RCC 7860 (cell line): Measurements from ENCODE around the gene SRGAP2C.
"Not testable (repeated sequence)": the region's sequence is repeated elsewhere in the genome, so short reads cannot be mapped to it uniquely, and the experiment has no call there.

Source experiments
- DNase-seq: peaks from one replicate; pipeline ENCODE4 v3.0.0-alpha.2; 2015; ENCODE audit warnings: low spot score
- FAIRE-seq: peaks from 2 replicates; lab custom pipeline; 2012; peaks lifted over from hg19 to GRCh38; lab: Jason Lieb, UNC

The SRGAP2C gene

GRCh38 chr1:121226295-121226904 is 41.6 kb downstream of the SRGAP2C start:
- not testable (repeated sequence) for FAIRE-seq, DNase-seq

DNA sequence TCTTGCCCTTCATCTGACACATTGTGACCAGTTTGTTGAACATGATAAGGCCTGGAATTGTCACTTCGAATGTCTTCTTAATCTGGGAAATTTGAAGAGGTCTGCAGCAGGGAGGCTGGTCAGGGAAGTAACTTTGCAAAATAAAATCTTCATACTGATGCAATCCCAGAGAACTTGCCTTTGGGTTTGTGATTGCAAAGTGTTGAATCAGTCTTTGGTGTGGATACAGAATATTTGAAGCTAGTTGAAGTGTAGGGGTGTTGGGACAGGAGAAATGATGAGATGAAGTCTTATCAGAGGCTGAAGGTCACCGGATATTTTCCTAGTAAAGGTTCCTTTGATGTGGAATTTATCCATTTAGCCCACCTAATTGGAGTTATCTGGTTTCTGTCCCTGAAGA is 42.1 kb downstream of the SRGAP2C start:
- not testable (repeated sequence) for DNase-seq, FAIRE-seq

DNA sequence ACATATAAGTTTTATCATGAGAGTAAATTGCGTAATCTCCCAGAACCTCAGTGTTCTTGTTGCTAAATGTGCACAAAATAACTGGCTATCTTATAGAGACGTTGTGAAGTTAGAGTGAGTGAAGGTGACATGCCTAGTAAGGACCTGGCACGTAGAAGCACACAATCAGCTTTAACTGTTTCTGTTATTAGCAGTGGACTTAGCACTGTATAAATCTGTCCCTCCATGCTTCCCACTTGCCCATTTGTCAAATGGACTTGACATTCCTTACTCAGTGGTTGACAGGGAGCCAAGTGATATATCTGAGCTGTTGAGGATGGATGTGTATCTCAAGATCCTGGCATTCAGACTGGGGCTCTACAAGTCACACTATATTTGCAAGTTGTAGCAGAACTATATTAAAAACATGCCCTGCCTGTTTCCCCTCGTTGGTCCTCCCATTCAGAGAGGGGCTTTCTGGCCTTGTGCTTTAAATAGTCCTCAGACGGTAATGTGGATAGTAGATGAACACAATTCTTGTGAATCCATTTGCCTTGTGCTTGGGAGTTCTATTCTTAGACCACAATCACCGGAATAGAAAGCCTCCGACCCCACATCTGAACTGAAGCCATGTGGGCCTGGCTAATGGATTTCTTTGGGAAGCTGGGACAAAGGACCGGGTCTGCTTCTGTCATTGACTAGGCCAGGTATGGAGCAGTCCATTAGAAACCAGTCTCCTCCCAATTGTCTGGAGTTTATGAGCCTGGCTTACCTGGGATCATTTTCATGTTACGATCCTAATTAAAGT is 43.0 kb downstream of the SRGAP2C start:
- FAIRE-seq, DNase-seq: not testable (repeated sequence)

- not testable (repeated sequence) for DNase-seq, FAIRE-seq
These were observed 45.9 kb downstream of the SRGAP2C start for GRCh38 chr1:121230636-121231035.

GRCh38 chr1:121232445-121233125 is 47.8 kb downstream of the SRGAP2C start:
- peak; percentile 65 for FAIRE-seq
- DNase-seq: not testable (repeated sequence)

- not testable (repeated sequence) for DNase-seq
These were observed 49.5 kb downstream of the SRGAP2C start for GRCh38 chr1:121234090-121234759.

GRCh38 chr1:121238384-121238783 is 53.6 kb downstream of the SRGAP2C start:
- DNase-seq, FAIRE-seq: not testable (repeated sequence)

More at GRCh38 chr1:121234090-121234759, 49.5 kb downstream of the SRGAP2C start:
- not testable (repeated sequence) for FAIRE-seq

DNA sequence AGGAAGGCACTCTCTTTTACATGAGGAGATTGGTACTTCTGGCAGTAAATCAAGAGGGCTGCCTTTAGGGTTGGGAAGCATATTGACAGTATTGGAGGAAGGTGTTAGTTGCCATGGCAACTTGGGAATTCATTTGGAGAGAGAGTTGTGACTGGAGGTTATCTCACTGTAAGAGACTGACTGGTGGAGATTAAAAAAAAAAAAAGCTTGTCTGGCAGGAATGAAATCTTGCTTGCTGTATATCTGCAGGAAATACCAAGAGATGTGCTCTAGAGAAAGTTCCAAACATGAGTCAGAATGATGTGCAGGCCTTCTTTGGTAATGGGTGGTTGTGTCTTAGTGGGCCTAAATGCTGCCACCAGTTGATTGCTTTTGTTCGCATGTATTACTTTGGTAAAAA is 59.1 kb downstream of the SRGAP2C start:
- peak; percentile 65 for FAIRE-seq
- DNase-seq: not testable (repeated sequence)

DNA sequence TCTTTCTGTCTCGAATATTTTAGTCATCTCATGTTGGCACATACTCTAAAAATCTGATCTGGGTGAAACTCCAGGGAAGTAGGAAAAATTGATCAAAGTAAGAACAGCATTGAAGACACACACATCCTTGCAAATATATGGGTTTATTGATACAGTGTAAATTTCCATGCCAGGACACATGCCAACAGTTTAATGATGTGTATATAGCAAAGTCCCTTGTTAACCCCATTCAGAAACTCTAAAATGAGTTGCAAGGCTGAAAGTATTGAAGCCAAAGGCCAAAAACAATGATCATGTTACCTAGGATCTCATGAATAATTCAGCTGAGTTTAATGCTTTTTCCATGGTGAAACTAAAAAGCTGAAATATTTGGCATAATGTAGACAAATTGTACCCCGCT is 61.6 kb downstream of the SRGAP2C start:
- FAIRE-seq, DNase-seq: not testable (repeated sequence)

DNA sequence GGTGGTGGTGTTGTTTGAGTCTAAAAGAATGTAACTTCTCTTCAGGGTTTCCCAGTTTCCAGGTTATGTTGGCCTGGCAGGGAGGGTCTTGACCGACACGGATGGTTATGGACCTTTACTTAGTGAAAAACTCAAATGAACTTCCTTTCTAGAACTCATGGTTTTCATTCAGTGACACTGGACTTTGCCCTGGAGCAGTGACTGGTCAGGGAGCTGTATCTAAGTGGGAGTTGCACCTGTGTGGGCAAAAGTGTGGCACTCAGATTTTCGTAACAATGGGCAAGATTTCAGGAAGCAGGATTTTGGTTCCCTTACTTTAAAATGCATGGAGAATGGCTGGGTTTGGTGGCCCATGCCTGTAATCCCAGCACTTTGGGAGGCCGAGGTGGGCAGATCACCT is 67.9 kb downstream of the SRGAP2C start:
- not testable (repeated sequence) for FAIRE-seq, DNase-seq

- not testable (repeated sequence) for FAIRE-seq, DNase-seq
These were observed 69.8 kb downstream of the SRGAP2C start for GRCh38 chr1:121254618-121255017.

- DNase-seq, FAIRE-seq: not testable (repeated sequence)
These were observed 72.9 kb downstream of the SRGAP2C start for GRCh38 chr1:121257632-121258031.

- FAIRE-seq, DNase-seq: not testable (repeated sequence)
These were observed 73.4 kb downstream of the SRGAP2C start for GRCh38 chr1:121258134-121258533.

GRCh38 chr1:121260205-121260604 is 75.4 kb downstream of the SRGAP2C start:
- FAIRE-seq, DNase-seq: not testable (repeated sequence)

DNA sequence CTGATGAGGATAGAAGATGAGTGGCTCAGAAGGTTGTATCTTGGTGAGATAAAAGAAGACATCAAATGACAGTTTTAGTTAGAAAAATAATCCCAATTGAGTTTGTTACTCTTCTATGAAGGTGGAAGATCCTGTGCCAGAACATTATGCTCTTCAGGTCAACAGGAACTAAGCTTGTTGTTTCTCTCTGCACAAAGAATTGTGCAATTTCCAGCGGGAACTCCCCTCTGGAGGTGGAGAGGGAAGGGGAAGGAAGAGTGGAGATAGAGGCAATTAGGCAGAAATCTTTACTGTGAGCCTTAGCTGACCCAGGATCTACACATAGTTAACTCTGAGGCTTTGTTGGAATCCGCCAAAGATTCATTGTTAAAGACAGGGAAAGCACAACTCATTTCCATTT is 77.4 kb downstream of the SRGAP2C start:
- not testable (repeated sequence) for DNase-seq
- FAIRE-seq: peak; percentile 48

- DNase-seq (peak; percentile 66), FAIRE-seq (peak; percentile 95)
These were observed 79.0 kb downstream of the SRGAP2C start for GRCh38 chr1:121263789-121264244.

- FAIRE-seq: not testable (repeated sequence)
These were observed 82.3 kb downstream of the SRGAP2C start for GRCh38 chr1:121267072-121267471.

DNA sequence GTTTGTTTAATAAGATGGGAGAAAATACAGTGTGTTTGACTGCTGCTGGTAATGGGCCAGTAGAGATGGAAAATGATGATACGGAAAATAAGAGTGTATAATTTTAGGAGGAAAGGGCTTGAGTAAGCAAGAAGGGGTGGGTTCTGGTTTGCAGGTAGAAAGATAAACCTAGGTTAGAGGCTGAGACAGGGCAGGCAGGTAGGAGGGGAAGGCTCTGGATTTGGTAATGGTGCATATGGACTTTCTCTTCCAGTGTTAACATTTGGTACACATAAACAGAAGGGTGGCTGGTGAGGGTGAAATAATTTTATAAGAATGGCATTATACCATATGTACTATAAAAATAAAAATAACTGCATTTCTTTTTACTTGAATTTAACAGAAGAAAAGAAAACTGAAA is 84.5 kb downstream of the SRGAP2C start:
- not testable (repeated sequence) for FAIRE-seq, DNase-seq

More at GRCh38 chr1:121267072-121267471, 82.3 kb downstream of the SRGAP2C start:
- DNase-seq: not testable (repeated sequence)

GRCh38 chr1:121269973-121270372 is 85.2 kb downstream of the SRGAP2C start:
- not testable (repeated sequence) for DNase-seq
- FAIRE-seq: peak; percentile 62

GRCh38 chr1:121271143-121271715 is 86.5 kb downstream of the SRGAP2C start:
- not testable (repeated sequence) for DNase-seq, FAIRE-seq
